NCI-H748 (cell line): ENCODE measurements around the gene GTF2H4.
"Not testable (repeated sequence)": the region's sequence is repeated elsewhere in the genome, so short reads cannot be mapped to it uniquely, and the experiment has no call there.

Experiments used
- DNase-seq: peaks from one replicate; lab custom pipeline; 2025; ENCODE audit not compliant: unreplicated experiment; lab: John Stamatoyannopoulos, UW

Gene GTF2H4

DNA sequence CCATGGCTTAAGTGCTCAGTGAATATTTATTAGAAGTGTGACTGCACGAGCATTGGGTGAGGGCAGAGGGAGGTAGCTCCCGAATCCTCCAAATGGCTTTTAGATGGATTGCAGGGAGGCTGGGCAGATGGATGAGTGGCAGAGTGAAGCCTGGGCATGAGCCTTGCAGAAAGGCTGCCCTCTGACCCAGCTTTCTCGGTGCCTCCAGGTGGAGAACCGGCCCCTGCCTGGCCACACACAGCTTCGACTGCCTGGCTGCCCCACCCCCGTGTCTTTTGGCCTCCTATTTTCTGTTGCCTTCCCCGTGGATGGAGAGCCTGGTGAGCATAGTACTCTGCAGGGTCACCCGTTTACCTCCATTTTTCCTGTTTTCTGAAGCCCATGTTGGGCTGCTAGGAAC lies 9.5 kb downstream of the GTF2H4 start:
- no peak for DNase-seq

GRCh38 chr6:30918670-30919069 lies 10.7 kb downstream of the GTF2H4 start:
- DNase-seq: no peak

DNA sequence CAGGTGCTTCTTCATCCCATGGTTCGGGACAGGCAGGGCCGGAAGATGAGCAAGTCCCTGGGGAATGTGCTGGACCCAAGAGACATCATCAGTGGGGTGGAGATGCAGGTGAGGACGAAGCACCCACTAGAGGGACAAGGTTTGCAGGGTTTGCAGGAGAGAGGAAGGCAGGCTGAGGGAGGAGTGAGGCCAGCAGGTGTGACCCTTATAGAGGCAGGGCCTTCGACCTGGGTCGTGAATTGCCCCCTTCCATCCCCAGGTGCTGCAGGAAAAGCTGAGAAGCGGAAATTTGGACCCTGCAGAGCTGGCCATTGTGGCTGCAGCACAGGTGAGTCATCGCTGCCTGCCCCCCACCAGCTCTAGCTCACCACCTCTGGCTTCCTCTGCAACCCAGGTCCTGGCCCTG lies 14.4 kb downstream of the GTF2H4 start:
- no peak for DNase-seq

DNA sequence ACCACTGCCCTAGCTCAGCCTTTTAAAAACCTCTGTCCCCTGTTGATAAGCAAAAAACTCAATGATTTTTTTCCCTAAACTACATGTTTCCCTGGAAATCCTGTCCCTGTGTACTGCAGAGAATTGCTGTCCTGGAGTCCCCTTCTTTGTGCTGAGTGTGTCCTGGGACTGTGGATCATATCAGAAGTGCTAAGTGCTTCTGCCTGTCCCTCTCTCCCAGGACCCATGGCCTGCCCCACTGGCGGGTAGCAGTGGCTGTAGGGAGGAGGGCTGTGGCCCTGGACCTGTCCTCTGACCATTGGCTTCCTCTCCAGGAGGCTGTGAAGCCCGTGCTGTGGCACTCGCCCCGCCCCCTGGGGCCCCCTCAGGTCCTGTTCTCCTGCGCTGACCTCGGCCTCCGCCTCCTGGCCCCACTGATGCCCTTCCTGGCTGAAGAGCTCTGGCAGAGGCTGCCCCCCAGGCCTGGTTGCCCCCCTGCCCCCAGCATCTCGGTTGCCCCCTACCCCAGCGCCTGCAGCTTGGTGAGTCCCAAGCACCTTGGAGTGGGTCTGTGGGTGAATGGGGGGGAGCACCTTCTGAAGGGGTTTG lies 16.1 kb downstream of the GTF2H4 start:
- not testable (repeated sequence) for DNase-seq

- DNase-seq: no peak
These were observed 18.6 kb downstream of the GTF2H4 start for GRCh38 chr6:30926644-30927043.

GRCh38 chr6:30927080-30927479 lies 19.1 kb downstream of the GTF2H4 start:
- not testable (repeated sequence) for DNase-seq

DNA sequence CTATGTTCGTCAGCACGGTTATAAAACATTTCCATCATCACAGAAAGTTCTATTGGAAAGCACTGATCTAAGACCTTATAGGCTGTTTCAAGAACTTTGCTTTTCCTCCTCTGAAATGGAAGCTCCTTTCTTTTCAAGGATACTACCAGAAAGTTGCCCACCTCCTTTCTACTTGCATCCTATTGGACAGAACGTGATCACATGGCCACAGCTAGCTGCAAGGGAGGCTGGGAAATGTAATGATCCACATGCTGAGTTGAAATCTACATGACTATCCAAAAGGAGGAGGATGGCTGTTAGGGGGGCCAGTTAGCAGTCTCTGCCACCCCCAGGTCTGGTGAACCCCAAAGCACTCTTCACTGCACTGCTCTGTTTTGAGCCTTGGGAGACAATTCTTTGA lies 20.7 kb downstream of the GTF2H4 start:
- no peak for DNase-seq

GRCh38 chr6:30930506-30930905 lies 22.5 kb downstream of the GTF2H4 start:
- DNase-seq: no peak

DNA sequence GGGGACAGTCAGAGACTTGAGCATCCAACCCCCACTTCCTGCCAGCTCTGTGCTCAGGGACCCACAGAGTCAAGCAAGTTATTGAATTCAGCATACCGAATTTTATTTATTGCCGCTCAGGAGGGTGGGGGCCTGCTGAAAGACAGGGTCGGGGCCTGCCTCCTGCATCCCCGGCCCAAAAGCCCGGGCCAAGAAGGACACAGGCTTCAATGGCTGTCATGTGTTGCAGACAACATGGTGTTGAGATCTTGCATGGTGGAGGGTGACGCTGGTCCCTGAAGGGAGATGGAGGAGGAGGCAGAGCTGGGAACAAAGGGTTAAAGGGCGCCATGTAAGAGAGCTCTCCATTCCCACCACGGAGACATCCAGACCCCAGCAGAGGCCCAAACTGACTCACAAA lies 23.3 kb downstream of the GTF2H4 start:
- DNase-seq: no peak

- DNase-seq: no peak
These were observed 24.1 kb downstream of the GTF2H4 start, which contains the start of gene SFTA2 for GRCh38 chr6:30931969-30932645. Gene SFTA2, minus strand, starts transcription at chr6:30932170. Its CDS starts 74 bp downstream, at chr6:30932096.

DNA sequence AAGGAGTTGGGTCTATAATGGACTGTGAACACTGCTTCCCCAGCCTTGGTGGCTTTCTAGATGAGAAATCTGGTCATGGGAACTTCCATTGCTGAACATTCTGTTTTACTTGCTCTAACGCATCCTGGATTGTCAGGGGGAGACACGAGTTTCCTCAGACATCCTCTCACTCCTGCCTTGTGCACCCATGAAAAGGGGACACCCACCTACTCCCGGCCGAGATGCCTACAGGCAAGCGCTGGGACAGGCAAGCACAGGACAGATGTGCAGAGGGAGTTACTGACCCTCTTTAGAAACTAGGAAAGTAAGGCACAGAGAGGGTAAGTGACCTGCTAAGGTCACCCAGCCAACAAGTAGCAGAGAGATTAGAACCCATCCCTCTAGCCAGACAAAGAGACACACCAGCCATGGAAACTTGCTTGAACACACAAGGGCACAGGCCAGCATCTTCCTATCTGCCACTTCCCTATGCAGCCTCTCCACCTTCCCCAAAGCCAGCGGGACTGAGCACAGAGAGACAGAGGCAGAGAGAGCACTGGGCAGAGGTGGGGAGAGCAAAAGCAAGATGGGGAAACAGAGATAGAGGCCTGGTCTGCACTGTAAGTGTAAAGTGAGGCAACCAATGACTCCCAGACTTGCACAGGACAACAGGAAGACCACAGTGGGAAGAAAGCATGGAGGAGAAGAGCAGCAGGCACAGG lies 24.8 kb downstream of the GTF2H4 start:
- no peak for DNase-seq

DNA sequence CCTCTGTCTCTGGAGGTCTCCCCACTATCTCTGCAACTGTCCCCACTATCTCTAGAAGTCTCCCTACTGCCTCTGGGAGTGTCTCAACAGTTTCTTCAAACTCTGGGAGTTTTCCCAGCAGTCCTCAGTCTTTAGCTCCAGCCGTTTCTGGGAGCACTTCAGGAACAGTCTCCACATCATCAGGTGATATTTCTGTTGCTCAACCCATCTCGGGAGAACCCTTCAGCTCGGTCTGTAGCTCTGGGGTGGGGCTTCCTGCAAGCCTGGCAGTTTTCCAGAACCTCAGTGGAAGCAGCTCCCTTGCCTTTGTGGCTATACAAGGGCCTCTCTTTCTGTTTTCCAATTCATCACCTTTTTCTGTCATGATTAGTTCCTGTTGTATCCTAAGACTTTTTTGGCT lies 27.0 kb downstream of the GTF2H4 start:
- DNase-seq: peak; percentile 31

DNA sequence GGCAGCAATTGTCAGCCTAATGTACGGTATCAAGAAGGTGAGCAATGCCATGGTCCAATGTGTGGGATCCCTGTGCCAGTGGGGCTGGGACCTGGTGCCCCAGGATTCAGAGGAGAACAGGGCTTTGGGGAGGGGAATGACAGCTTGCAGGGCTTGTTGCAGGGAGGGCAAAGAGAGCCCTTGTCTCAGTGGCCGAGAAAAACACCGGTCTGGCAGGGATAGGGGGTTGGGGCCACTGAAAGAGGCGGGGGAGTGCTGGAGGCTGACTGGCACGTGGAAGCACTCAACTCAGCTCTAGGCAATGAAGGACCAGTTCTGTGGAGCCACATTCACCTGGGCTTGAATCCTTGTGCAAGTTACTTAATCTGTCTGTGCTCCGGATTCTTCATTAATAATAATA lies 29.3 kb downstream of the GTF2H4 start:
- no peak for DNase-seq

- no peak for DNase-seq
These were observed 30.7 kb downstream of the GTF2H4 start for GRCh38 chr6:30938730-30939129.

DNA sequence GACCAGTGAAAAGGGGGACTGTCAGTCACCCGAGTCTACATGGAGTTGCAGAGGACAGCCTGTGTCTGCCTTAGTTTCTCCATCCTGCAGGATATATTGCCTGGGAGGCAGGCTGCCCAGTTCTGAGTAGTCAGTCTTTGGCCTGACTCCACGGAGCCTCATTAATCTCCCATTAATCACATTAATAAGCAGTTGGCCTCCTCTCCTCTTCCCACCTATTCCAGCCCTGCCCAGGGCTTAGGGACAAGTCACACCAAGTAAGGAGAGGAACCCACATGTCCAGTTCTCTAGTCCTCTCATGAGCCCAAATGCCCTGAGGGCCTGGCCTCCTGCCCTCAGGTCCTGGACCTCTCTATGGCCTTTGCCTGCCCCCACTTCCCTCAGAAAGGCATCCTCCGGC lies 31.5 kb downstream of the GTF2H4 start:
- DNase-seq: no peak

- no peak for DNase-seq
These were observed 32.5 kb downstream of the GTF2H4 start, which contains the start of gene MUCL3 for GRCh38 chr6:30940361-30940986. Gene MUCL3, plus strand, starts transcription at chr6:30940973. Its CDS starts 27 bp downstream, at chr6:30941000.

- no peak for DNase-seq
These were observed 34.5 kb downstream of the GTF2H4 start for GRCh38 chr6:30942338-30943060.

DNA sequence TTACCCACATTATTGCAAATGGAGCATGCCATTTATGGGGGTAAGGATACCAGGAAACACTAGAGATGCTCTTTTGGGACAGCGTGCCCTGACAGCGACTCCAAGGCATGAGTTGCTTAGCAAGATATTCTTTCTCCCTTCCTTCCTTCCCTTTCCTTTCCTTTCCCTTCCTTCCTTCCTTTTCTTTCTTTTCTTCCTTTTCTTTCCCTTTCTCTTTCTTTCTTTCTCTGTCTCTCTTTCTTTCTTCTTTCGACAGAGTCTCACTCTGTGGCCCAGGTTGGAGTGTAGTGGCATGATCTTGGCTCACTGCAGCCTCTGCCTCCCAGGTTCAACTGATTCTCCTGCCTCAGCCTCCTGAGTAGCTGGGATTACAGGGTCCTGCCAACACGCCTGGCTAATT lies 36.0 kb downstream of the GTF2H4 start:
- no peak for DNase-seq

- DNase-seq: no peak
These were observed 37.3 kb downstream of the GTF2H4 start for GRCh38 chr6:30945281-30945680.

DNA sequence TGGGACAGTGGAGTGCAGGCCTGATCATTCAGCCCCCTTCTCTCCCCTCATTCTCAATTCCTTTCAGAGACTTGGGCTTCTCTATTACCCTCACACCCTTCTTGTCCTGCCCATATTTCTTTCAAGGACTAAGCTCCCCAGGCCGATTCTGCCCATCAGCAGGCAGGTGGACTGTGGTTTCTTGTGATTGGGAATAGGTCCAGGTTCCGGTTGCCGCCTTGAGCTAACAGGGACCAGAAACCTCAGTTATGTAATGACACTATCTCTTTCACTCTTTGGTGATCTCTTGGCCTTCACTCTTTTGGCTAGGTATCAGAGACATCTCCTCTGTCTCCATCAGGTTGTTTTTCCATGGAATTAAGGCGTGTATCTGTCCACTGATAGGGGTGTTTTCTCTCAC lies 39.2 kb downstream of the GTF2H4 start:
- no peak for DNase-seq

GRCh38 chr6:30948811-30949210 lies 40.8 kb downstream of the GTF2H4 start:
- no peak for DNase-seq
